Activated CD4-positive, alpha-beta T cell treated with anti-CD3 and anti-CD28 coated beads for 48 hours (primary cell): Measurements from ENCODE around the gene TBX18.

Experiments used
- DNase-seq: peaks from one replicate; pipeline ENCODE4 v3.0.0-alpha.2; 2020

Gene TBX18

DNA sequence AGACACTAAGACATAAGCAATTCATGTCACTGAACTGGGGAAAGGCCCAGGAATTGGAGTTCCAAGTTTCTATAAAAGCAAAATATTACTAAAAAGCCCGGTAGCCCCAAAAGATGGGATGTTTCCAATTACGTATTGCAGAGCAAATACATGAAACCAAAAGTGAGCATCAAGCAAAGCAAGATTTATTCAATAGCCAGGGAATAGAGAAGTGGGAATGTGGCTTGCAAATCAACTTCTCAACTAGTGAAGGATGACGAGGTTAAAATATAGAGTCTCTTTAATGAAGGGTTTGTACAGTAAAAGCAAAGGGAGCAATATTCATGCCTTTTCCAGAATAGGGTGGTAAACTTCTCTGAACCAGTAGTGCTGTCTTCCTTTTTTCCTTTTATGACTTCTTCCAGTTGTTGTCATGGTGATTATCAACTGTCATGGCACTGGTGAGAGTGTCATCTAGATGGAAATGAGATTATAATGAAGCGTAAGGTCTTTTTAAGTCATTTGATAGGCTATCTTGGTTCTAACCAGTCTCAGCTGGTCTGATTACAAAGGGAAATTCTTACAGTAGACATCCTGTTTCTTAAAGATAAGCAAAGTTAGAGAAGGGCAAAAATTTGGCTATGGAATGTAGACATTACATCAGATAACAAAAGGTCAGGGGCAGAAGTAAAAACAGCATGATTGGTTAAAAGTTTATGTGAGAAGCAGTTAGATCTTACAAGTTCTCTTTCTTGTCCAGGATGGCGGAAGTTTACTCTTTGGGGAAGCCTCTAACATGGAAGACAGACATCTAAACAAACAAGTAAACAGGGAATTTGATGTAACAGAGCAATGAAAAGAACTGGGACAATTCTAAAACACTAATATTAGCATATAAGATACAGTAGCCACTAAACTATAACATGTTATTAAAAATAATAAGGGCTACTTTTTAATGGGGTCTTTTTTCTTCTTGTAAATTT, 96.9 kb downstream of the TBX18 start:
- DNase-seq, result no peak

DNA sequence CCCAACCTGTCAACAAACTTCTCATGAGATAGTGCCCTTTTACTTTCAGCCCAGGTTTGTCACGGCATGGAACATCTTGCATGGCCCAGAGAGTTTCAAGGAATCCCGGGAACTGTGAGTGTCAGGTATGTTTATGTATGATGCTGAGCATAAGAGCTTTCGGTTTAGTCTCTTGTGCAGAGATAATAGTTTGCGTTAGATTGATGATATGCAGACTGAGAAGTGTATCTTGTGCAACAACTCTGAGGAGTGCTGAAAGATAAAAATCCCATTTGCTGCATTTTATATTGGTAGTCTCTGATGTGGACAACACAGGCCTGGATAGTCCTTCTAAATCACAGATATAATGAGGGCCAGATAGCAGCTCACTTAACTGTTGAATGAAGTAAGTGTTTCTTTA, 99.0 kb downstream of the TBX18 start:
- DNase-seq, result no peak

DNA sequence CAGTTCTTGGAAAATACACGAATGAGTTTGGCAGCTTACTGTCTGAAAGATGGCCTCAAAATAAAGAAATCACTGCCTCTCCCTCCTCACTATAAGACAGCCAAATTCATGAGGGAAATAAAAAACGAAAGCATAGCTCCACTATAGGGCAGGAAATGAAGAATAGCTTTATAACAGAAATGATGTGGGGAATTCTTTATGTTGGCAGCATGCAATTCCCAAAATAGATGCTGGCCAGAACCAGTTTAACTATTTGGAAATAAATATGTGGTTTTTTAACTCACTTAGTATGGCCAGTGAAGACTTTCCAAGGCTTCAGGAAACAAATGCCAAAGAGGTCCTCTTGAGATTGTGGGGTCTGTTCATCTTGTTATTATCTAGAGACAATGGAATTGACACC, 100.5 kb downstream of the TBX18 start:
- no peak for DNase-seq

DNA sequence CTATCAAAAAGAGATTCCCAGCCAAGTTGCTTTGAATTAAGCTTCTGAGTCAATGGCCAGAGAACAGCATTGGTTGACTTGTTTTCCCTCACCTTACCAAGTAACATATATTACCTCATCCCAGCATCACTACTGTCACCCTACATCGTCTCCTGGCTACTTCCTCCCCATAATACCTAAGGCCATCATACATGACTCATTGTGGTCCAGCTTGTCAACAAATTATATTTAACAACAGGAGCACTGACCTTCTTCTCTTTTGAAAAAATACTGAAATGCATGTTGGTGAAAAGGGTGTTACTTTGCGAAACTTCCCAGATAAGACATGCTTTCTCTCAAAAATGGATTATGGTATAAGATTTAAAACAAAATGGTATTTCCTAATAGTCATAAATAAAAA, 106.9 kb downstream of the TBX18 start:
- no peak for DNase-seq

DNA sequence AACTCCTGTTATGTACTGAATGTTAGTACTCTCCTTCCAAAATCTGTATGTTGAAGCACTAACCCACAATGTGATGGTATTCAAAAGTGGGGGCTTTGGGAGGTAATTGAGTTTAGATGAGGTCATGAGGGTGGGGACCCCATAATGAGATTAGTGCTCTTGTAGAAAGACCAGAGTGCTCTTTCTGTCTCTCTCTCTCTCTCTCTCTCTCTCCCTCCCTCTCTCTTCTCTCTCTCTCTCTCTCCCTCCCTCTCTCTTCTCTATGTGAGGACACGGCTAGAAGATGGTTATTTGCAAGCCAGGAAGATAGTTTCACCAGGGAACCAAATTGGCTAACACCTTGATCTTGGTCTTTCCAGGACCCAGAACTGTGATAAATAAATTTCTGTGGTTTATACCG, 107.4 kb downstream of the TBX18 start:
- DNase-seq, result no peak

DNA sequence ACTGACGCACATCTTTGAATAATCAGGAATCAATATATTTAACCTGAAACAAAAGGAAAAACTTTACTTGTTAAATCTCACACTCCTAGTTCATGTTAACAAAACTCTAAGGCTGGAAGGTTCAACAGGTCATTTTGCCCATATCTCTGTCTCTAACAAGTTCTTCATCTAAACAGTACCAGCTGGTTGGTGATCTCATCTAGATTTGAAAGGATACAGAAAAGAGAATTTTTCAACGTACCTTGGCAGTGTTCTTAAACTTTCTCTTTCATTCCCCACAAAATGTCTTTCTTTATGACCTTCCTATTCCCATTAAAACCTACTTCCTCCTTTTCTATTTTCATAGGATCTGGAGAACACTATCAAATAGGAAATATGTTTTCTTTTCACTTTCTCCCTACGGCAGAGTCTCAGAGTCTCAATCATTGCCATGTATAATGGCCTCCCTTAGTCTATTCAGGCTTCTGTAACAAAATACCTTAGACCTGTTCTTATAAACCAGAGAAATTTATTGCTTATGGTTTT, 111.3 kb downstream of the TBX18 start:
- DNase-seq, result no peak

DNA sequence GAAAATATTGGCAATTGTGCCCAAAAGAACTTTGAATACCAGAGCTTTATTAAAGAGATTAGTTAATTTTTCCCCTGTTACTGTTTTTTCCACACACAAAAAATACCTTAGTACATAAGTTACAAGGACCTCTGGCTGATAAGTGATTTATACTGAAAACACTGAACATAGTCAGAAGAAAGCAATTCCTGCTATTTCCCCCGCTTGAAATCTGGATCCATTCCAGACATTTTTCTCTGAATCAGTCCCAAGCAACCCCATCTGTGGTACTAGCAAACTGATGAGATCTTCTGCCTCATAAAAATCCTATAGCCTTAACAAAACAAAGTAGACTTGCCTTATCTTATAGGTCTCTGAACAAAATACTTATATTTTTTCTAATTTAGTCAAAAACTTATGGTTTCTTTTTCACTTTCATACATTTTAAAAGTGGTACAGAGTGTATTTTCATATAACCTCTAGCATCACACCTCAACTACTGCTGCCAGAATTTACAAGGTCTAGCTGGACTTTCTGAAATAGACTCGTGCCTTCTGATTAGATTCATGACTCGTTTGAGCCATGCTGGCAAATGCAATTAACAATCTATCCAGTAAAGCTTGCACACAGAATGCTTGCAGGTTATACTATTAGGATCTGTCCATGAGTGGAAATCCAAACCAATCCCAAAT, 111.9 kb downstream of the TBX18 start:
- no peak for DNase-seq

DNA sequence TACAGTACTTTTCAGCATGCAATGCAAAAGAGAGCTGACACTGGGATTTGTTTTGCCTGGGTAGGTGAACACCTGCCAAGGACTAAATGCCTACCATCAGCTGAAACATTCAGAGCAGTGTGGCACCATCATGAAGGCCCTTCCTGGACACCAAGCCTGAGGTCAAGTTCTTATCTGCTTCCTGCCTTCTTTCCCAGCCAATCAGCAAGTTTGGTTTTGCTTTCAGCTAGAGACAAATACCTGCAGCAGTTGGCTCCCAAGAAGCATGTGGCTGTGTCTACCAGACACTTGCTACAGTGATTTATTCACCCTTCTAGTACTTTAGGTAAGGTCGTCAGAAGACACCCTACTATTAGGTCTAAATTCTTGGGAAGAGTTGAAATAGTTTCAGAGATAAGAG, 112.8 kb downstream of the TBX18 start:
- no peak for DNase-seq

DNA sequence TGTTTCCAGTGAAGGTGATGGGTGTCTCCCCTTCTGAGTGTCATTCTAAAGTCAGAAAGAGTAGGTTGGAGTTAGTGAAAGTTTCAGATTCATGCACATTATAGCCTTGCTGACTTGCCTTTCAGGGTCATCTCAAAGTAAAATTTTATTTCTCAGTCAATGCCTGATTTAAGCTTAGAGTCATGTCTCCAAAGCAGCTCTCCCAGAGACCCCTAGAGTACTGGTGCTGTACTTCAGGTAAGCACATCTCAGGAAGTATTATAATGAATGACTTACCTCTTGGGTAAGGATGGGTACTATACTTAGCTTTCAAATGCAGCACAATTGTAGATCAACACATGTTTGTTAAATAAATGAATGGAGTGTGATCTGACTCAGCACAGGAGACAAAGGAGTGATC, 116.0 kb downstream of the TBX18 start:
- DNase-seq, result no peak

DNA sequence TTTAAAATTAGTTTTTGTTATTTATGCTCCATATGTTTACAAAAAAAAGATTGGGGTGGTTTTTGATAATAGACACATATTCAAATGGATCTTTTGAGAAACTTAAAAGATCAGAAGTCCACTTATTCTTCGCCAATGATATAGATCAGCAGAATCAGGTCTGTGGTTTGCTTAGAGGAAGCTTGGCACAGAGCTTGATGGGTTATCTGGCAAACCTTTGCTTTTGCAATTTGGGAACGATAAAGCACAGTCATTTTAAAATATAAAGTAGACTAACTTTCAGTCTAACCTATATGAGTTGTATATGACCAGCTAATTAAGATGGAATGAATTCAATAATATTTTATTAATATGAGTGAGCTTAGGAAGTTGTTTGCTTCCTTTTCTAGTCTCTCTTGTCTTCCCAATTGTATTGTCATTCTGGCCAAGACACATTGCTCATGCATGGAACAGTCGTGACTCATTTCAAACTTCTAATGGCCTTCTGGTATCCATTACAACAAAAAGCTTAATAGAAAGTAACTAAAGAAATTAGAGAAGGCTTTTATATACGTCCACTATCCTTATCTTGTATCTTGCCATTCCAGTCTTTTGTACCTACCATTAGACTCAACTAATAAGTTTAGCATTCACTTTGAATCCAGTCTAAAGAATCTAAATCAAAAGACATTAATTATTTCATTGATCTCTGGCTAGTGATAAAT, 118.7 kb downstream of the TBX18 start:
- no peak for DNase-seq

DNA sequence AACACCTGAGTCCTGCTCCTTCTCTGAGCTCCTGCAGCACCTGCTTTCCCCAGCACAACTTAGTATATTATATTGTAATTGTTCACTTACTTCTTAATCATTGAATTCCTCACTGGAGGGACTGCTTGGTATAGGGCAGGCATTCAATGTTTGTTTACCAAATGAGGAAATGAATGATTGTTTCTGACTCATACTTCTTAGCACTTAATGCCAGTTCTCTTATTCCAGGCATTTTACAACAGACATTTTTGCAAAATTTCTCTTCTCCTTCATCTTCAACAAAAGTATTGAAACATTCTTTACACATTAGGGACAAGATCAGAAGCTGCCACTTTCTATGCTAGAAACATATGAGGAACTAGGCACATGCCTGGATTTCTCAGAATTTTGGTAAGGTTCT, 119.4 kb downstream of the TBX18 start:
- DNase-seq, result no peak

DNA sequence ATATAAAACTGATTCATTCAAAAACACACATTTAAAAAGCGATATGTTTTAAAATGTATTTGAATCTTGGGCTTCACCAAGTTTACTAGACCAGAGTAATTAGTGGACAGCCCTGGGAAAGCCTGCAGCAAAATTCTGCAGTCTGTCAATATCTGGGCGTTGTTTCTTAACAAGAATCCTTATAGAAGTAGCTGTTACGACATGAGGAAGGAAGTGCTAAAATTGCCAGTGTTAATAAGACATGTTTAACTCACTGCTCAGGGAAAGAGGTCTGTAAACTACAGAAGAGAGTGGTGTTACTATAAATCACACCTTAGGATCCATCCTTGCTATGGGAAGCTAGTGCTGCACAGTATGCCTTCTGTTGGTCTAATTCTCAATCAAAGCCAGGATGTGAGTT, 120.6 kb downstream of the TBX18 start:
- no peak for DNase-seq

DNA sequence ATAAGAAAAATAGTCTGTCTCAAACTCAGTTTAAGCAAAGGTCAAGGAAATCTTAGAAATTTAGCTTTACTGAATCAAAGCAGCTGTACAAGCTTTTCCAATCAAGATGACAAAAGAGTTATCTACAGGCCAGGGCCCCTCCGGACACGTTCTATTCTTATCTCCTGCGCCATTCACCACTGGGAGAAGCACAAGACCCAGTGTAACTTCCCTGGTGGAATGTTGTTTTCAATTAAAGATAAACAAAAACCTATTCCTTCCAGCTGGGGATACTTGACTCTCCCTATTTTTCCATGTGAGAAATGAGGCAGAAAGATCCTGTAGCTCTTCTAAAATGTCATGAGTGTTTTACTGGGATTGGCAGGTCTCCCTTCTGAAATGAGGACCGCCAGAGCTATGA, 123.3 kb downstream of the TBX18 start:
- DNase-seq, result no peak

DNA sequence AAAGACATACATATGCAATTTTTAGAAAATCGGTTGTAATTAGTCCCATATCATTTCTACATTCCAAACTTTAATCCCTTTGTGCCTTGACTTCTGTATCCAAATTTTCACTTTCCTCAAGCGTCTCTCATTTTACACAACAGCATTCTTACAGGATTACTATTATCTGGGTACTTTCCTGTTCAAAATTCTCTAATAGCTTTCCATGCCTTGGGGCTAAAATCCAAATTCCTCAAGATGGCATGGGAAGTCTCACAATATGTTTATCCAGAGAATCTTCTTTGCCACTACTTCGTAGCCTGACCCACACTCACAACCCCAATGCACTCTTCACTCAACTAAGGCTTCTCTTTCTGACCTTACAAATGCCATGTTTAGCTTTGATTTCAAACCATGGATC, 125.0 kb downstream of the TBX18 start:
- DNase-seq, result no peak

DNA sequence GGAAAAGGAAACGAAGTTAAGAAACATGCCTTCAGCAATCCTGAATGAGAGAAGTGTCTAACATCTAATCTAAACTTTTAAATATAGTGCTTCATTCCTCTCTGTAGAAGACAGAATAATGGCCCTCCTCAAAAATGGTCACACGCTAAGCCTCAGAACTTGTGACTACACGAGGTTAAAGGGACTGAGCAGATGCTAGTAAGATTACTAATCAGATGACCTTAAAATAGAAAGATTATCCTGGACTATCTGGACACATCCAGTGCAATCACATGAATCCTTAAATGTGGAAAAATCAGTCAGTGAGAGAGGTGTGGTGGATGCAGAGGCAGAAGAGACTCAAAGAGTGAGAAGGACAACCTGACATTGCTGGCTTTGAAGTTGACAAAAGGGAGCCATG, 126.1 kb downstream of the TBX18 start:
- DNase-seq, result no peak
